HG03442 (cell line): Measurements from ENCODE around the gene DNASE1L1.

Experiments used
- ATAC-seq: cut with Tn5 transposase; IDR thresholded peaks from one replicate; pipeline ENCODE4 v1.9.1; 2021; ENCODE audit warnings: mild to moderate bottlenecking, moderate library complexity; ENCODE audit not compliant: unreplicated experiment

The DNASE1L1 gene

DNA sequence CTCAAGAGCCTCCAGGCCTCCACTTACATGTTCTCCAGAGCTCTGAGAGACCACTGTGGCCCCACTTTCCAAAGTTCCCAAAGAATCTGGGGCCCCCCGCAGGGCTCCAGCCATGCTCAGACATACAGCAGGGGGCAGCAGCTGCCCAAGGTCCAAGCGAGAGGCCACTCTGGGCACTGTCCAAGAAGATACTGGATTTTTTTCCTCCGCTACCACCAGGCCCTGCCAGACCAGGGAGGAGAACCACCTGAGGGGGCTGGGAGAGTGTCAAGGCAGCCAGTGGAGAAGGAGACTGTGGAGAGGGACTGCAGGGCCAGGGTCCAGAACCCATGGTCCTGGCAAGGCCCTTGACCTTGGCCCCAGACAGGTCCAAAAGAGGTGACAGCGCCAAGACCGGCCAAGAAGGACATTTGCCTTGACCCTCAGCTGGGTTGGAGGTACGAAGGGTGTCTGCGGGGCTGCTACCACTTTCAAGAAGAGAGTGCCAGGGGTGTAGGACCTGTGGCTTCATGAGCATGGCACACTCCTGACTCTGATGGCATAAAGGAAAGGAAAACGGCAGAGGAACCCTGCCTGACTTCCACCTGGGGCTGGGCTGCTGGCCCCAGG lies 24.7 kb downstream of the DNASE1L1 start:
- no peak for ATAC-seq

DNA sequence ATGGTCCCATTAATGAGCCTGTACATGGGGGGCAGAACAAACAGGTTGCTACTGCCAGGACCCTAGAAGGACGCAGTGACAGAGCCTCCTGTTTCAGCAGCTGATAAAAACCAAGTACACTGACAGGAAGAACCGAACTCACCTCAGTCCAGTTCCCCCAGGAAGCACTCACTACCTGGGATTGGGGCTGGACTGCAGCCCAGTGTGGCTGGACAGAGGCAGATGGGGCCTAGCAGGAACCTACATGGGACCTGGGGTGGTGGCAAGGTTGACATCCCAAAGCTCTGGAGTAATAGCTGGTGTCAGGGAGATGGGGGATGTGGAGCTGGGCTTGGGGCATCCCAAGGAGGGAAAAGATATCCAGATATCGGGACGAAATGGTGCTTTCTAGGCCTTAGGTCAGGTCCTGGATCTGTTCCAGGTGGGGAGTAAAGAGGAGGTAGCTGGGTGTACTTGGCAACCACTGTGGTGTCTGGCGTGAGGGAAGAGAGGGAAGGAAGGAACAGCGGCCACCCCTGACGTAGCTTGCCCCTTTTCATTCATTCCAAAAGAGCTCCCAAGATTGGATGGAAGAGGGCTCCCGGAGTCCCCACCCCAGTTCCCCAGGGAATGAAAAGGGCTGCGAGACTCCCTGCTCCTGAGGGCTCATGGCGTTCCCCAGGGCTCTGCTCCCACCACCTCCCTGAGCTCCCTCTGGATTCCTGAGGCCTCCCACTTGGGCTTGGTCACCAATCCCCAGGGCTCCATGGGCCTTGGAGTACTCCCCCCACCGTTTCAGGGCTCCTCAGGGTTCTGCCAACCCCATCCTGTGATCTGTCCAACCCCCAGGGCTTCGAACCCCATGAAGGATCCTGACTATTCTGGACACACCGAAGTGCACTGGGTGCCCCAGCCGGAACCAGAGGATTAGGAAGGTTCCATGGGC lies 25.4 kb downstream of the DNASE1L1 start:
- no peak for ATAC-seq

DNA sequence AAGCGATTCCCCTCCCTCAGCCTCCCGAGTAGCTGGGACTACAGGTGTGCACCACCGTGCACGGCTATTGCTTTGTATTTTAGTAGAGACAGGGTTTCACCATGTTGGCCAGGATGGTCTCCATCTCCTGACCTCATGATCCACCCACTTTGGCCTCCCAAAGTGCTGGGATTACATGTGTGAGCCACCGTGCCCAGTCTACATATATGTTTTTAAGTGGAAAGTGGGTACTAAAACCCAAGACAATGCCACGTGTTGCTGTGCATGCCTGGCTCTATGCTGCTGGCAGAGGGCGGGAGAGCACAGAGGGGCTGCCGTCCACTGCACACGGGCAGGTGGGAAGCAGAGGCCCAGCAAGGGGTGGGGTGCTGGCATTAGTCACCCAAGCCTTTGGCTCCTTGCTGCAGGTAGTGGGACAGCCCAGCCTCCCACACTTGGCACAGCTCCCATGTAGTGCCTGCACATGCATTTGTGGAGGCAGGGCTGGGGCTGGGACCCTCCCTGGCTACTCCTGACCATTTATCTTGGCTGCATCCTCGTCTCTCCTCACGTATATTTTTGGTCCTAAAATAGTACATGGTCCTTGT lies 26.5 kb downstream of the DNASE1L1 start:
- no peak for ATAC-seq

DNA sequence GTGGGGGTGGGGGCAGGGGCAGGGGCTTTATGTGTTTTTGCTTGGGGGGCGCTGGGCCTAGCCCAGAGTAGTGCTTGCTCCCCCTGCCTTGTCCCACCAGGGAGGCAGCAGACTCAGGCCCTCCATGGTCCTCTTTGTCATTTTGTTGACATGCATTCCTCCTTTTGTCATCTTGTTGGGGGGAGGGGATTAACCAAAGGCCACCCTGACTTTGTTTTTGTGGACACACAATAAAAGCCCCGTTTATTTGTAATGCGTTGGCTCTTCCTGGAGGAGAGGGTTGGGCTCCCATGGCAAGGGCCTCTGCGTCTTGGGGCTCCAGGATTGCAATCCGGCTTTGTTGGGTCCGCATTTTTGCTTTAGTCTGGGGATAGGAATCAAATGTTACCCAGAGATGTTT lies 27.8 kb downstream of the DNASE1L1 start:
- no peak for ATAC-seq

DNA sequence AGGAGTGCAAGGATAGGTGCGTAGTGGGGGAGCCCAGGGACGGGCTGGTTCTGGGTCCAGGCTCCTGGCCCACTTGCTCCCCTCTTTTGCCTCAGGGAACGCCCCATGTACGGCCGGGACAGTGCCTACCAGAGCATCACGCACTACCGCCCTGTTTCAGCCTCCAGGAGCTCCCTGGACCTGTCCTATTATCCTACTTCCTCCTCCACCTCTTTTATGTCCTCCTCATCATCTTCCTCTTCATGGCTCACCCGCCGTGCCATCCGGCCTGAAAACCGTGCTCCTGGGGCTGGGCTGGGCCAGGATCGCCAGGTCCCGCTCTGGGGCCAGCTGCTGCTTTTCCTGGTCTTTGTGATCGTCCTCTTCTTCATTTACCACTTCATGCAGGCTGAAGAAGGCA lies 28.3 kb downstream of the DNASE1L1 start:
- ATAC-seq: no peak

DNA sequence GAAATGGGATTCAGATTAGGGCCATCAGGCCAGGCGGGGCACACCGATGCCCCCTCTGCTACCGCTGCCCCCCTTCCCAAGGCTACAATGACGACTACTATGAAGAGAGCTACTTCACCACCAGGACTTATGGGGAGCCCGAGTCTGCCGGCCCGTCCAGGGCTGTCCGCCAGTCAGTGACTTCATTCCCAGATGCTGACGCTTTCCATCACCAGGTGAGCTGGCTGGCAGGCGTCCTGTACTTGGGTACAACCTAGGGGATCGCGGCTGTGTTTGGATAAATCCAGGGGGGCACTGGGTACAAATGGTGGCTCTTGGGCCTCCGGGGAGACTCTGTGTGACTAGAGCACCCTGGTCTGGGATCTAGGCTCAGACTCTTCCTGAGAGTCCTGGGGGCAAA lies 28.9 kb downstream of the DNASE1L1 start:
- no peak for ATAC-seq

DNA sequence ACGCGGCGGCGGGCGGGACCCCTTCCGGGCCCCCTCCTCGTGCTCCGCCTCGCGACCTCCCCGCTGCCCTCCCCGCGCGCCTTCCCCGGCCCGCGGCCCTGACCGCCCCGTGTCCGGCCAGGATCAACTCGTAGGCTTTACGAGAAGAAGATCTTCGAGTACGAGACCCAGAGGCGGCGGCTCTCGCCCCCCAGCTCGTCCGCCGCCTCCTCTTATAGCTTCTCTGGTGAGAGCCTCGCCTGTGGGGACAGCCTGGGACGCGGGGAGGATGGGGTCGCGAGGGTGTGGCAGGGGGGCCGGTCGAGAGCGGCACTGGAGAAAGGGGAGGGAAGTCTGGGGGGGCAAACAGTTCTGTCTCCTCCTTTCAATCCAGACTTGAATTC lies 29.5 kb downstream of the DNASE1L1 start:
- no peak for ATAC-seq

DNA sequence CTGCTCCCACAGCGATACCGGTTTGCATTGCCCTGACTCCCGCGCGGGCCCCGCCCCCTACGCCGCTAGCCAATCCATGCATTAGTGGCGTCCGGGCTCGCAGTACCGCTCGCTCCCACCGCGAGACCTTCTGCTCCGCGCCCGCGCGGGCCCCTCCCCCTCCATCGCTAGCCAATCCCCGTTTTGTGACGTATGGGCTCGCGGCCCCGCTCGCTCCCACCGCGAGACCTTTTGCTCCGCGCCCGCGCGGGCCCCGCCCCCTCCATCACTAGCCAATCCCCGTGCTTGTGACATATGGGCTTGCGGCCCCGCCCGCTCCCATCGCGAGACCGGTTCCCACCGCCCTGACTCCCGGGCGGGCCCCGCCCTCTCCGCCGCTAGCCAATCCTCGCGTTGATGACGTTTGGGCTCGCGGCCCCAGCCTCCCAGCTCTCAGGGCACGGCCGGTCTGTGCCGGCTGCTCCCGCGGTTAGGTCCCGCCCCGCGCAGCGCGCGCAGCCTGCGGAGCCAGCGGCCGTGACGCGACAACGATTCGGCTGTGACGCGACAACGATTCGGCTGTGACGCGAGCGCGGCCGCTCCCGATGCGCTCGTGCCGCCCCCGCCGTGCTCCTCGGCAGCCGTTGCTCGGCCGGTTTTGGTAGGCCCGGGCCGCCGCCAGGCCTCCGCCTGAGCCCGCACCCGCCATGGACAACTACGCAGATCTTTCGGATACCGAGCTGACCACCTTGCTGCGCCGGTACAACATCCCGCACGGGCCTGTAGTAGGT lies 30.1 kb downstream of the DNASE1L1 start, which contains the start of gene EMD:
EMD (plus strand) TSS at position 497 of the 770 bp plus-strand sequence; CDS start at position 687, 190 bp downstream.
- peak; percentile 71 for ATAC-seq

DNA sequence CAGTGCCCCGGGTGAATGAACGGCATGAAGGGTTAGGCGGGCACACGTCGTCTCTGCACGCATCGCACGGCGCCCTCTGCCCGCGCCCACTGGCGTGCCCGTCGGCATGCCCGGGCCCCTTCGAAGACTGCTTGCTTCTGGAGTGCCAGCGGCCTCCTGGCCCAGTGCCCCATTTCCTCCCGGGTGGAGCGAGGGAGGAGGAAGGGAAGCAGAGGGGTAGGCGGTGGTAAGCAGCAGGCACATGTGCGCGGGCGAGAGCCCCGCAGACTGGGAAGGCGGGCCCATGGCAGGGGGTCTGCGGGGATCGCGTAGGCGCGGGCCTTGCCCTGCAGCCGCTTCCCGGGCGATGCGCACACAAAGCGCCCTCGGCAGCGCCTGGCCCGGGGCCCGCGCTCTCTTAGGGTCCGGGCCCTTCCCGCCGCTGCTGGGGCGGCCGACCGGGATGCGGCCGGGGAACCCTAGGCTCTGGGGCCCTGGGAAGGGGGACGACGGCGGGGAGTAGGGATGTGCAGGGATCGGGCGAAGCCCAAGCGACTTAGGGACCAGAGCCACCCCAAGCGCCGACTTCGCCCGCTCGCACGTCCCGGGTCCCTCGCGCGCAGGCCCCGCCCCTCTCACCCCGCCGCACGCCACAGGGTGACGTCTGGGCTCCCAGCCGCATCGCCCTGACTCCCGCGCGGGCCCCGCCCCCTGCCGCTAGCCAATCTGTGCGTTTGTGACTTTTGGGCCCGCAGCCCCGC lies 30.8 kb downstream of the DNASE1L1 start:
- ATAC-seq: no peak

DNA sequence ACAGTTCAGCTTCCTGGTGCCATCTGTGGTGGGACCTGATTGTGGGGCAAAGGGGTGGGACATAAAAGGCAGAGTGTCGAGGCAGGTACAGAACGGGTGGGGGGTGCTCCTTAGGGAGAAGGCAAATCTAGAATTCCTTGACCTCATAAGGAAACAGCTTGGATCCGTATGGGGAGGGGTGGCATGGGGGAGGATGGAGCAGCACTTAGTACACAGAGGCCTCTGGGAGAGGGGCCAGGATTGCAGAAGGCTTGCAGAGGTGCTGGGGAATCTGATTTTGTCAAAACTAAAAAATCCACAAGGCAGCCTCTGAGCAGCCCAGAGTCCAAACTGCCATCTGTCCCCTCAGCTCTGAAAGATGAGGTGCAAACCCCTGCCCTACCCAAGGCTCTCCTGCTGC lies 32.3 kb downstream of the DNASE1L1 start:
- ATAC-seq: no peak

DNA sequence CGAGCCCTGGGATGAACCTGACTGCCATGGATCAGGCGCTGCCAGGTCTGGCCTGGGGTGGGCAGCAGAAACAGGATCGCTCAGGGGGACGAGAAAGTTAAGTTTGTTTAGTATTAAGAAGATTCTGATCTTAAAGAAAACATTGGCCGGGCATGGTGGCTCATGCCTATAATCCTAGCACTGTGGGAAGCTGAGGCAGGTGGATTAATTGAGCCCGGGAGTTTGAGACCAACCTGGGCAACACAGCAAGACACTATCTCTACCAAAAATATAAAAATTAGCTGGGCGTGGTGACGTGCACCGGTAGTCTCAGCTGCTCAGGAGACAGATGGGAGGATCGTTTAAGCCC lies 33.9 kb downstream of the DNASE1L1 start:
- ATAC-seq: no peak

DNA sequence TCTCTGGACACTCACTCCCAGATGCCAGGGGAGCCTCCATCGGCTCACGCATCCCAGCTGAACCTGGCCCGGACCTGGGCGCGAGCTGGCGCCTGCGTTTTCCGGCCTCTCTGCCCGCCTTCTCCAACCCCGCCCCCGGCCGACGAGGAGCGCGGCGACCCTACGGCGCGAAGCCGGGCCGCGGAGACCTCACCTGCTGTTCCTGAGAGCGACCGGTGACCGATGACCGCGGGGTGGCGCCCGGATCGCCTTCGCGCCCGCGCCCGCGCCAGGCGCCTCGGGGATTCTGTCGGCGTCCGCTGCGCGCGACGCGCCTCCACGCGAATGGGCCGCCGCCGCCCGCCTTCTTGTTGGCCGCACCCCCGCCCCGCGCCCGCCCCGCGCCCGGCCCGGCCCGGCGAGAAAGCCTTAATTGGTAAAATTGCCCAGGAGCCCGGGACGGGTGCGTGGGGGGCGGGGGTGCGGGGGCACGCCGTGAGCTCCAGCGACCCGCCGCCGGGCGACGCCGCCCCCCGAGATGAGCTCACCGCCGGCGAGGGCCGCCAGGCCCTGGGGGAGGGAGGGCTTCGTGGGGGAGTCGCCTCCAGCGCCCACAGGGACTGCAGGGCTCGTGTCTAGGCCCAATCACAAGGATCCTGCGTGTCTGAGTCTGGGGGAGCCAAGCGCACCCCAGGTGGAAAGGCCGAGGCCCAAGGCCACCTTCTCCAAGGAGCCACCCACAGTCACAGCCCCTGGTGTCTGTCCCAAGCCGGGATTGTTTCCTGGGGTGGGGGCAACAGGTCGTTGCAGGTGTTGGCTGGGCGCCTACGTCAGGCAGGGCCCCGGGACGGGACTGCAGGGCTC lies 34.5 kb downstream of the DNASE1L1 start, which contains the start of gene FLNA:
FLNA (minus strand) TSS at position 322 of the 843 bp plus-strand sequence. CDS start 3,389 bp downstream, outside the sequence.
- no peak for ATAC-seq

DNA sequence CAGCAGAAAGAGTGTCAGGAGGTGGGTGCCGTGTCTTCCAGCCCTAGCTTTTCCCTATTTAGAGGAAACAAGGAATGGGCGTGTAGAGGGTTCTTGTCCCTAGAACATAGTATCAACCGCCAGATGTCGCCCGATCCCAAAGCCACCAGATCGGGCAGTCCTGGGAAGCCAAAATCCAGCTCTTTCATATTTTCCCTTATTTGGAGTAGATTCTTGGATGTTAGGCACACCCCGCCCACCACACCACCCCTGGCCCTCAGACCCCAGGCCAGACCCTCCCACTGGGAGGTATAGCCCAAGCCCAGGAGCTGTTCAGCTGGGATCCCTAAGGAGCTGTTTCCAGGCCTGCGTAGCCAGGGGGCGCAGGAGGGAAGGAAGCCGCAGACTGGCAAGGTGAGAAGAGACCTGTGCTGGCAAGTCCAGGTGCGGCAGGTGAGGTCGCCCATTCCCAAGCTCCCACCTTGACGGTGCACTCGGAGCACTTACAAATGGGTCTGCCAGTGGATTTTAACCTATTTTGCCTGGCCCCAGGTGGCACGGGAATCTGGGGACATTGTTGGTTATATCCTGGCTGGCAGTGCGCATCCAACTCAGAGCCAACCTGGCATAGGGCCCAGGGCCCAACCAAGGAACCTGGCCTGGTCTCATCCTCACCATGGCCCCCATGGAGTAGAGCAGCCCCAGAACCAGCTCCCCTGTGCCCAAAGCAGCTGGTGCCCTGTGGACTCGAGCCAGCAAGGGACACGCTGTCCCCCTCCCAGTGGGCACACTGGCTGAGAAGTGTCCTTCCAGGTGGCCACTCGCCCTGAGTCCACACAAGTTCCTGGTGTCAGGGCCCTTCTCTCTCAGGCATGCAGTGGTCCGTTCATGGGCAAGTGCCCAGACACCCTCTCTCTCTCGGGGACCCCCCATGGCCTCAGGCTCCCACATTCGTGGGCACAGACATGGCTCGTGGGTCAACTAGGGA lies 35.4 kb downstream of the DNASE1L1 start:
- ATAC-seq: no peak

DNA sequence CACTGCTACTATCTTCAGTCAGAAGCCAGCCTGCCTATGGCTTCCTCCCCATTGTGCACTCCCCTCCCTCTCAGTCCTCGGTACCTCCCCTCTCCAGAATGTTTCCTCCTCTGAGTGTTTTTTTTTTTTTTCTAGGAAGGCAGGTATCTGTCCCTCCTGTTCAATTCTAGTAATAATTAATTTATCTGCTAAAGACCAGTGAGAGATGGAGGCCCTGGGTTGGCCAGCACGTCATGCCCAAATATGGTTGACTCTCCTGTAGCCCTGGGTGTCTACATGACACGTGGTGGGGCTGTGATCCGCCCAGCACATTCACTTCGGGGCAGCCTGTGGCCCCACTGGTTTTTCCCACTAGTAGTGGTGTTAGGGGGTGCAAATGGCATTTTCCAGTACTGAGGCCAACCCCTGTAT lies 36.4 kb downstream of the DNASE1L1 start:
- ATAC-seq: no peak

DNA sequence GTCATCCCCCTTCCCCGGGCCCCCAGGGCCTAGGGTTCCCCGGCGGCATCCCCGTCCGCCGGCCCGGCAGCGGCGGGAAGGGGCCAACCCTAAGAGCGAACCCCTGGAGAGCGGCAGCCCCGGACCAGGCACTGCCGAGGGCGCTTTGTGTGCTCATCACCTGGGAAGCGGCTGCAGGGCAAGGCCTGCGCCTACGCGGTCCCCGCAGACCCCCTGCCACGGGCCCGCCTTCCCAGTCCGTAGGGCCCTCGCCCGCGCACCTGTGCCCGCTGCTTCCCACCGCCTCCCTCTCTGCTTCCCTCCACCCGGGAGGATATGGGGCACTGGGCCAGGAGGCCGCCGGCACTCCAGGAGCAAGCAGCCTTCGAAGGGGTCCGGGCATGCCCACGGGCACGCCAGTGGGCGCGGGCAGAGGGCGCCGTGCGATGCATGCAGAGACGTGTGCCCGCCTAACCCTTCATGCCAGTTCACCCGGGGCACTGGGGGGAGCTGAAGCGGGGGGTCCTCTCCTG lies 37.2 kb downstream of the DNASE1L1 start:
- no peak for ATAC-seq

DNA sequence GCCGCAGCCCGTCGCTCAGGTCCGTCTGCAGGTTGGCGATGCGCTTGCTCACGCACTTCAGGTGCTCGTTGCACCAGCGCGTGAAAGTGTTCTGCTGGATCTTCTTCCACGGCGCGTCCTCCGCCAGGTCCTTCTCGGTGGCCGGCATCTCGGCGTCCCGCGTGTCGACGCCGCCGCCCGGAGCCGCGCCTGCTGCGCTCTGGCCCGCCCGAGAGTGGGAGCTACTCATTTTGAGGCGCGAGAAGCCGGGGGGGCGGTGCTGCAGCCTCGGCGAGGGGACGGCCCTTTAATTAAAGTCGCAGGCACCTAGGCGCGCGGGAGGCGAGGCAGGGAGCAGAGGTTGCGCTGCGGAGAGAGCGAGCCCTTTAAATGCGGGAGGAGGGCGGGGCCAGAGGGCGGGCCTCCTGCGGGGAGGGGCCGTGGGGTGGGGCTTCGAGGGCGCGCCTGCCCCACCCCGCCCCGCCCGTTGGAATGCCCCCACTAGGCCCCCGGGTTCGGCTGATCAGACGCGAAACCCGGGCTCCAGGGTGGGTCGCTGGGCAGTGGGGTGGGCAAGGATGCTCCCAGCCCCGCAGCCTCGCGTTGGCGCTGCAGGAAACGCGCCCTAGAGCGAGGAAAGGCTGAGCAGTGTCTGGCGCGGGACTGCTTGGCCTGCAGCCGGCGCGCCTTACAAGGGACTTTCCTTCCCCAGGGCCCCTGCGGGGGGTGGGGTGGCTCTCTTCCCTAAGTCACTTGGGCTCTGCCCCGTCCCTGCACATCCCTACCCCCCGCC lies 37.9 kb downstream of the DNASE1L1 start:
- peak; percentile 48 for ATAC-seq

DNA sequence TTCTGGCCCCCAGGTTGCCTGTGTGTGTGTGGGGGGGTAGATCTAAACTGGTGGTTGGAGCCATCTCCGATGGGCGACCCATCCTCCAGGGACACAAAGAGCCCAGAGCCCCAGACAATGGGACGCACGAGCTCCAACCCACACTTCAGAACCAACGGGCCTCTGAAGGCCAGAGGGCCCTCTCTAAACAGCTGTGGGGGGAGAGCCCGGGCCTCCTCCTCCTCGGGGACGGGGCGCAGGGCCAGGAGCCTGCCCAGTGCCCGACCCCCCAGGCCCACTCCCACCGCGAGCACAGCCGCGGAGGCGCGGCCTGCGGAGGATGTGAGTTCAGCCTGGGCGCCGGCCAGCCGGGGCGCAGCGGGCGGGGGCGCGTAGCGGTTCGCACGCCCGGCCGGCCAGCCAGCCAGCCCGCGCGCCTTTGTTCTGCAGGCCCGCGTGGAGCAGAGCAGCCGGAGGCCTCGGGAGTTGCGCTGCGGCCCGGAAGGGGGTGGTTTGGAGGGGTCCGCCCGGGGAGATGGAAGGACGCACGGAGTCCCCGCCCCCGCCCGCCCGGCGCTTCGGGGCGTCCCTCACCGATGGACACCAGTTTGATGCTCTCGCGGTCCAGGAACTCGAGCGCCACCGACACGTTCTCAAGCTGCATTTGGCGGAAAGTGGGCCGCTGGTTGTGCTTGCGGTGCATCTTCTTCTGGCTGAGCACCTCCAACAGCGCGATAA lies 38.6 kb downstream of the DNASE1L1 start:
- no peak for ATAC-seq
